Epithelial cell of proximal tubule (primary cell): ENCODE data around the gene ATRX. TPM values are rescaled to one million over a fixed set of nuclear protein-coding genes. Genes with fewer than 3 reads are reported as not detected.

Experiments
- DNase-seq: peaks from one replicate; pipeline ENCODE4 v3.0.0-alpha.2; 2011; ENCODE audit warnings: low read depth
- H3K4me3 ChIP-seq: 2 replicates; pipeline ENCODE4 v1.5.1; 2011; ENCODE audit warnings: low read depth, mild to moderate bottlenecking, low read length
- CTCF ChIP-seq: conservative IDR thresholded peaks from 2 replicates; pipeline ENCODE4 v1.5.1; 2012; ENCODE audit warnings: low read depth, mild to moderate bottlenecking, low read length
- total RNA-seq: library from RNA; depleted of rRNA; stranded (reverse); fragments of >200 nt; gene quantifications from 2 replicates; pipeline ENCODE4 v1.2.3, GENCODE V29; 2015

ATRX gene
- total RNA-seq, 1 donor from 2014 or later = 32.2 TPM

GRCh38 chrX:77652095-77652494 lies 133.9 kb downstream of the ATRX start:
- no peak for TF ChIP-seq CTCF
- no peak overlapping the region for H3K4me3 ChIP-seq
- no peak for DNase-seq

GRCh38 chrX:77640702-77641101 lies 145.3 kb downstream of the ATRX start:
- DNase-seq = no peak
- H3K4me3 ChIP-seq = no peak overlapping the region
- TF ChIP-seq CTCF = no peak

GRCh38 chrX:77639820-77640219 lies 146.2 kb downstream of the ATRX start:
- DNase-seq = no peak
- TF ChIP-seq CTCF = no peak
- H3K4me3 ChIP-seq = no peak overlapping the region

- no peak for TF ChIP-seq CTCF
Observed at GRCh38 chrX:77638397-77638796, 147.6 kb downstream of the ATRX start.

GRCh38 chrX:77635373-77635772 lies 150.6 kb downstream of the ATRX start:
- no peak for DNase-seq
- no peak for TF ChIP-seq CTCF
- H3K4me3 ChIP-seq = no peak overlapping the region

More at GRCh38 chrX:77638397-77638796, 147.6 kb downstream of the ATRX start:
- H3K4me3 ChIP-seq = no peak overlapping the region
- no peak for DNase-seq

GRCh38 chrX:77628294-77629025 lies 157.6 kb downstream of the ATRX start:
- no peak for DNase-seq
- H3K4me3 ChIP-seq = no peak overlapping the region
- TF ChIP-seq CTCF = no peak

- TF ChIP-seq CTCF = no peak
- DNase-seq = no peak
- H3K4me3 ChIP-seq = no peak overlapping the region
Observed at GRCh38 chrX:77622672-77623071, 163.3 kb downstream of the ATRX start.
